Measurements from ENCODE around the gene RANBP3.
"Not testable (repeated sequence)": the region's sequence is repeated elsewhere in the genome, so short reads cannot be mapped to it uniquely, and the experiment has no call there.

Gene RANBP3

GRCh38 chr19:5987077-5987818 is 9.3 kb upstream of the RANBP3 start:
- peak; percentile 49 to 66 for DNase-seq (ENCODE audit: low read depth in 2 of 2, low spot score in 1 of 2)

- DNase-seq (ENCODE audit: low read depth in 2 of 2, low spot score in 1 of 2) = not testable (repeated sequence)
Measured at GRCh38 chr19:5985837-5986236, 7.9 kb upstream of the RANBP3 start.

- DNase-seq (ENCODE audit: low read depth in 2 of 2, low spot score in 1 of 2) = no peak
Measured at GRCh38 chr19:5985098-5985783, 7.3 kb upstream of the RANBP3 start.

- DNase-seq (ENCODE audit: low read depth in 2 of 2, low spot score in 1 of 2) = no peak
Measured at GRCh38 chr19:5984600-5984999, 6.7 kb upstream of the RANBP3 start.

- DNase-seq (ENCODE audit: low read depth in 2 of 2, low spot score in 1 of 2) = no peak
Measured at GRCh38 chr19:5983367-5983955, 5.5 kb upstream of the RANBP3 start.

- DNase-seq (ENCODE audit: low read depth in 2 of 2, low spot score in 1 of 2) = no peak
Measured at GRCh38 chr19:5978606-5979552, 939 bp upstream of the RANBP3 start.

GRCh38 chr19:5977222-5977784 is 637 bp downstream of the RANBP3 start:
- no peak for DNase-seq (ENCODE audit: low read depth in 2 of 2, low spot score in 1 of 2)

GRCh38 chr19:5976768-5977167 is 1.2 kb downstream of the RANBP3 start:
- no peak for DNase-seq (ENCODE audit: low read depth in 2 of 2, low spot score in 1 of 2)

GRCh38 chr19:5975388-5975728 is 2.6 kb downstream of the RANBP3 start:
- no peak for DNase-seq (ENCODE audit: low read depth in 2 of 2, low spot score in 1 of 2)

- DNase-seq (ENCODE audit: low read depth in 2 of 2, low spot score in 1 of 2) = no peak
Measured at GRCh38 chr19:5974721-5975387, 3.1 kb downstream of the RANBP3 start.

GRCh38 chr19:5973867-5974635 is 3.9 kb downstream of the RANBP3 start:
- no peak for DNase-seq (ENCODE audit: low read depth in 2 of 2, low spot score in 1 of 2)

GRCh38 chr19:5973376-5973775 is 4.6 kb downstream of the RANBP3 start:
- no peak for DNase-seq (ENCODE audit: low read depth in 2 of 2, low spot score in 1 of 2)

GRCh38 chr19:5972355-5972731 is 5.6 kb downstream of the RANBP3 start:
- DNase-seq (ENCODE audit: low read depth in 2 of 2, low spot score in 1 of 2) = no peak

GRCh38 chr19:5971714-5972354 is 6.1 kb downstream of the RANBP3 start:
- DNase-seq (ENCODE audit: low read depth in 2 of 2, low spot score in 1 of 2) = no peak

GRCh38 chr19:5969476-5969875 is 8.5 kb downstream of the RANBP3 start:
- DNase-seq (ENCODE audit: low read depth in 2 of 2, low spot score in 1 of 2) = no peak

GRCh38 chr19:5968431-5969373 is 9.2 kb downstream of the RANBP3 start:
- DNase-seq (ENCODE audit: low read depth in 2 of 2, low spot score in 1 of 2) = no peak

GRCh38 chr19:5967994-5968430 is 9.9 kb downstream of the RANBP3 start:
- DNase-seq (ENCODE audit: low read depth in 2 of 2, low spot score in 1 of 2) = no peak

GRCh38 chr19:5967571-5967970 is 10.4 kb downstream of the RANBP3 start:
- no peak for DNase-seq (ENCODE audit: low read depth in 2 of 2, low spot score in 1 of 2)

Measured in stimulated activated CD8-positive, alpha-beta memory T cell treated with anti-CD3 and anti-CD28 coated beads, Interleukin-4, amount 100 ng/mL, for 4 hours (primary cell).